Ectodermal cell (in vitro differentiated cells): Measurements from ENCODE around the gene ZNF385D.

Experiments
- H3K27ac ChIP-seq: 2 replicates; pipeline ENCODE4 v1.7.0; 2013; ENCODE audit warnings: mild to moderate bottlenecking, low read depth, low read length; ENCODE audit not compliant: insufficient read depth, poor library complexity, severe bottlenecking
- H3K27me3 ChIP-seq: 2 replicates; pipeline ENCODE4 v1.7.0; 2013; ENCODE audit warnings: mild to moderate bottlenecking, low read length; ENCODE audit not compliant: insufficient read depth, control insufficient read depth, poor library complexity, severe bottlenecking
- H3K36me3 ChIP-seq: one replicate; pipeline ENCODE4 v1.7.0; 2013; ENCODE audit warnings: low read length; ENCODE audit not compliant: control insufficient read depth, insufficient read depth
- H3K4me1 ChIP-seq: one replicate; pipeline ENCODE4 v1.7.0; 2013; ENCODE audit warnings: low read length; ENCODE audit not compliant: control insufficient read depth, insufficient read depth
- H3K4me3 ChIP-seq: 2 replicates; pipeline ENCODE4 v1.7.0; 2013; ENCODE audit warnings: low read depth, low read length, control low read depth; ENCODE audit not compliant: insufficient read depth
- H3K9me3 ChIP-seq: 2 replicates; pipeline ENCODE4 v1.7.0; 2013; ENCODE audit warnings: mild to moderate bottlenecking, low read length, moderate library complexity; ENCODE audit not compliant: control insufficient read depth
- WGBS, 2 experiments: methylation state at CpG; one replicate each; pipeline ENCODE4 v1.1.7; 2013; ENCODE audit warnings: missing lambda C conversion rate in 2 of 2; 5-methylcytosine and 5-hydroxymethylcytosine counted together

ZNF385D gene

GRCh38 chr3:21377071-21377769, 373.8 kb downstream of the ZNF385D start:
- no peak overlapping the region for H3K4me3 ChIP-seq
- no peaks in the 10 kb centered on the region for H3K9me3 ChIP-seq
- H3K27ac ChIP-seq = no peak overlapping the region
- H3K4me1 ChIP-seq = no peaks in the 10 kb centered on the region
- H3K36me3 ChIP-seq = no peaks in the 10 kb centered on the region
- H3K27me3 ChIP-seq = no peaks in the 10 kb centered on the region

- Histone ChIP-seq H3K27me3 (no peaks in the 10 kb centered on the region), H3K9me3 (no peaks in the 10 kb centered on the region), H3K4me3 (no peak overlapping the region), H3K4me1 (no peaks in the 10 kb centered on the region), H3K36me3 (no peaks in the 10 kb centered on the region), H3K27ac (no peak overlapping the region)
- WGBS, 2 experiments = 79 to 86% methylated on average over 4 to 5 of the region's 5 CpGs
These were observed 378.7 kb downstream of the ZNF385D start for GRCh38 chr3:21372316-21372715.
